PC-3 (cell line): ENCODE measurements around the gene FGFR2. TPM values are rescaled to one million over a fixed set of nuclear protein-coding genes. Genes with fewer than 3 reads are reported as not detected.

Experiments used
- ATAC-seq: fragments of 200-7000 bp; cut with Tn5 transposase; 2 replicates; pipeline ENCODE4 v1.9.1; 2020; ENCODE audit warnings: mild to moderate bottlenecking, moderate library complexity
- BruUV-seq: library from RNA; stranded (reverse); fragments of 400-500 nt; replicated peaks from 2 replicates; lab custom pipeline; 2021; lab: Mats Ljungman, UMichigan
- CTCF ChIA-PET: fragments of 300-600 bp; sonication (Branson Sonifier 250); formaldehyde crosslinking; loops from one replicate; lab custom pipeline; 2022; ENCODE audit warnings: antibody characterized with exemption; lab: Charles Lee
- POLR2A ChIA-PET: fragments of 300-600 bp; sonication (Branson Sonifier 250); formaldehyde crosslinking; loops from one replicate; lab custom pipeline; 2022; ENCODE audit warnings: antibody characterized with exemption; ENCODE audit not compliant: unreplicated experiment; lab: Charles Lee
- DNase-seq: peaks from one replicate; pipeline ENCODE4 v3.0.0-alpha.2; 2015
- H2AFZ ChIP-seq: fragments of 300-600 bp; sonication (generic); 2 replicates; pipeline ENCODE4 v1.6.0; 2016; ENCODE audit warnings: antibody characterized with exemption, low read length
- H3F3A ChIP-seq: fragments of 300-600 bp; sonication (generic); one replicate; pipeline ENCODE4 v1.6.0; 2017; ENCODE audit warnings: antibody characterized with exemption, low read length, control low read depth, mild to moderate bottlenecking; ENCODE audit not compliant: unreplicated experiment
- H3K27ac ChIP-seq: fragments of 300-600 bp; sonication (generic); 2 replicates; pipeline ENCODE4 v1.5.1; 2016; ENCODE audit warnings: mild to moderate bottlenecking, low read length
- H3K27me3 ChIP-seq: fragments of 300-600 bp; sonication (generic); 2 replicates; pipeline ENCODE4 v1.6.1; 2016; ENCODE audit warnings: low read length, mixed read lengths
- H3K36me3 ChIP-seq: fragments of 300-600 bp; sonication (generic); 2 replicates; pipeline ENCODE4 v1.6.1; 2016; ENCODE audit warnings: low read depth, mixed run types, low read length, mixed read lengths
- H3K4me1 ChIP-seq: fragments of 300-600 bp; sonication (generic); 2 replicates; pipeline ENCODE4 v1.5.1; 2016; ENCODE audit warnings: low read length; ENCODE audit not compliant: insufficient read depth
- H3K4me2 ChIP-seq: fragments of 300-600 bp; sonication (generic); 2 replicates; pipeline ENCODE4 v1.6.0; 2016; ENCODE audit warnings: low read length
- H3K4me3 ChIP-seq: fragments of 300-600 bp; sonication (generic); 2 replicates; pipeline ENCODE4 v1.5.1; 2016; ENCODE audit warnings: mild to moderate bottlenecking, low read length, mixed read lengths
- H3K79me2 ChIP-seq: fragments of 300-600 bp; sonication (generic); 2 replicates; pipeline ENCODE4 v1.6.1; 2017; ENCODE audit warnings: low read length, mixed read lengths
- H3K9ac ChIP-seq: fragments of 300-600 bp; sonication (generic); 2 replicates; pipeline ENCODE4 v1.6.0; 2016; ENCODE audit warnings: mild to moderate bottlenecking, low read length
- H3K9me2 ChIP-seq: fragments of 300-600 bp; sonication (generic); replicated peaks from 2 replicates; pipeline ENCODE4 v1.6.1; 2016; ENCODE audit warnings: mixed run types, low read length, mixed read lengths
- H3K9me3 ChIP-seq: fragments of 300-600 bp; sonication (generic); 2 replicates; pipeline ENCODE4 v1.6.1; 2016; ENCODE audit warnings: low read length, mixed read lengths
- H4K20me1 ChIP-seq: fragments of 300-600 bp; sonication (generic); 2 replicates; pipeline ENCODE4 v1.6.1; 2016; ENCODE audit warnings: low read length, mixed read lengths
- EZH2 ChIP-seq: fragments of 300-600 bp; sonication (generic); IDR thresholded peaks from one replicate; pipeline ENCODE4 v1.6.1; 2017; ENCODE audit warnings: antibody characterized with exemption, mild to moderate bottlenecking, low read length; ENCODE audit not compliant: unreplicated experiment
- EZH2phosphoT487 ChIP-seq: fragments of 300-600 bp; sonication (generic); IDR thresholded peaks from 2 replicates; pipeline ENCODE4 v1.6.1; 2018; ENCODE audit warnings: mild to moderate bottlenecking, antibody characterized with exemption, low read length, borderline replicate concordance
- intact Hi-C: fragments of 100-400 bp; cut with micrococcal nuclease; formaldehyde crosslinking; loops from 2 replicates; pipeline ENCODE4 v1.9.0; 2023
- total RNA-seq: library from RNA; depleted of rRNA; stranded (reverse); fragments of >200 nt; gene quantifications from 2 replicates; pipeline ENCODE4 v1.2.3, GENCODE V29; 2014
- TF ChIP-seq, protein P1 (sequence below): fragments of 300-600 bp; sonication (generic); conservative IDR thresholded peaks from 2 replicates; pipeline ENCODE4 v1.5.1; 2017; ENCODE audit warnings: antibody characterized with exemption, low read depth, mild to moderate bottlenecking, low read length

The FGFR2 gene
- total RNA-seq, 1 experiment from 2014 or later, result 0.36 TPM

- TF ChIP-seq, protein P1, sequence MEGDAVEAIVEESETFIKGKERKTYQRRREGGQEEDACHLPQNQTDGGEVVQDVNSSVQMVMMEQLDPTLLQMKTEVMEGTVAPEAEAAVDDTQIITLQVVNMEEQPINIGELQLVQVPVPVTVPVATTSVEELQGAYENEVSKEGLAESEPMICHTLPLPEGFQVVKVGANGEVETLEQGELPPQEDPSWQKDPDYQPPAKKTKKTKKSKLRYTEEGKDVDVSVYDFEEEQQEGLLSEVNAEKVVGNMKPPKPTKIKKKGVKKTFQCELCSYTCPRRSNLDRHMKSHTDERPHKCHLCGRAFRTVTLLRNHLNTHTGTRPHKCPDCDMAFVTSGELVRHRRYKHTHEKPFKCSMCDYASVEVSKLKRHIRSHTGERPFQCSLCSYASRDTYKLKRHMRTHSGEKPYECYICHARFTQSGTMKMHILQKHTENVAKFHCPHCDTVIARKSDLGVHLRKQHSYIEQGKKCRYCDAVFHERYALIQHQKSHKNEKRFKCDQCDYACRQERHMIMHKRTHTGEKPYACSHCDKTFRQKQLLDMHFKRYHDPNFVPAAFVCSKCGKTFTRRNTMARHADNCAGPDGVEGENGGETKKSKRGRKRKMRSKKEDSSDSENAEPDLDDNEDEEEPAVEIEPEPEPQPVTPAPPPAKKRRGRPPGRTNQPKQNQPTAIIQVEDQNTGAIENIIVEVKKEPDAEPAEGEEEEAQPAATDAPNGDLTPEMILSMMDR, result no peak
- TF ChIP-seq EZH2phosphoT487, result no peak
- no peak for TF ChIP-seq EZH2
- DNase-seq, result no peak
- Histone ChIP-seq H3K4me3 (no peak overlapping the region), H3K9me3 (no peaks in the 10 kb centered on the region), H3K4me1 (no peaks in the 10 kb centered on the region), H3K27ac (no peak overlapping the region), H3K79me2 (no peaks in the 10 kb centered on the region), H2AFZ (no peak overlapping the region), H3K9ac (no peak overlapping the region), H3F3A (no peaks in the 10 kb centered on the region), H3K36me3 (no peaks in the 10 kb centered on the region), H4K20me1 (no peaks in the 10 kb centered on the region), H3K27me3 (no peaks in the 10 kb centered on the region), H3K4me2 (no peak overlapping the region), H3K9me2 (no peaks in the 10 kb centered on the region)
- CTCF ChIA-PET, result no interaction called here
- intact Hi-C loops, result loop anchor here (10.0 kb wide), 1 partner anchor 119 kb away; no protein-coding TSS in a partner anchor
- ATAC-seq, result no peak
- POLR2A ChIA-PET, result no interaction called here
- BruUV-seq, result no TSS peak
Measured at GRCh38 chr10:121616291-121616690, 18.0 kb upstream of the FGFR2 start.

DNA sequence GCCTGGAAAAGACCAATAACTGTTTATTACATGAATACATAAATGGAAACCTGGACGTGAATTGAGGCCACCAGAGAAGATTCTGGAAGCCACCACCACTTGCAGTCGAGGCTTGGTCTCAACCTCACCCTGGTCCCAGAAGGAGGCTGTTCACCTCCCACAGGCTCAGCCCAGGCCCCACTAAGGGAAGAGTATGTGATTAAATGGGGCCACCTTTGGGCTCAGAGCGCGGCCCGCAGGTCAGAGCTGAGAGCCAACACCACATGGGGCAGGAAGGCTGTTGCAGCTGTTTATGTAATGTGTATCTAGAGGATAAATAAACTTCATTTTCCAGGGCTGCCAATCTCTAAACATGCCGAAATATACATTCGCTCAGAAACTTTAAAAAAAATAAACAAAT, 17.6 kb upstream of the FGFR2 start:
- intact Hi-C loops, result loop anchor here (10.0 kb wide), 1 partner anchor 119 kb away; no protein-coding TSS in a partner anchor
- Histone ChIP-seq H3K4me3 (no peak overlapping the region), H3K4me2 (no peak overlapping the region), H4K20me1 (no peaks in the 10 kb centered on the region), H2AFZ (no peak overlapping the region), H3K9ac (no peak overlapping the region), H3K9me2 (no peaks in the 10 kb centered on the region), H3K4me1 (no peaks in the 10 kb centered on the region), H3K27me3 (no peaks in the 10 kb centered on the region), H3F3A (no peaks in the 10 kb centered on the region), H3K79me2 (no peaks in the 10 kb centered on the region), H3K9me3 (no peaks in the 10 kb centered on the region), H3K36me3 (no peaks in the 10 kb centered on the region), H3K27ac (no peak overlapping the region)
- TF ChIP-seq, protein P1, result no peak
- TF ChIP-seq EZH2, result no peak
- no peak for TF ChIP-seq EZH2phosphoT487
- no TSS peak for BruUV-seq
- ChIA-PET CTCF (no interaction called here), POLR2A (no interaction called here)
- DNase-seq, result no peak
- no peak for ATAC-seq

DNA sequence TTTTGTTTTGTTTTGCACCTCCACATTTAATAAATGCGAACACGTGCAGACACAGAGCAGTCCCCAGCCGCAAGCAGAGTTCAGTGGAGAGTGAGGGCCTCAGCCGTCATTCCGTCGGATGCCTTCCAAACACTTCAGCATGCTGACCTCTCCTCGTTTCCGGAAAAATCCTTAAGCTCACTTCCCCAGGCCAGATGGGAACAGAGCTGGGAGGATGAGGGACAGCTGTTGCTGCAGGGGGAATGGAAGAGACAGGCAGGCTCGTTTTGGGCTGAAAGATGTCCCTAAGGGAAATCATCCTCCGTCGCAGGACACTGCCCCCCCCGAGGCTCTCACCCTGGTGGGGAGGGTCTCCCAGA, 17.2 kb upstream of the FGFR2 start:
- H3K79me2 ChIP-seq, result no peaks in the 10 kb centered on the region
- H2AFZ ChIP-seq, result no peak overlapping the region
- no peaks in the 10 kb centered on the region for H3K36me3 ChIP-seq
- H3K4me2 ChIP-seq, result no peak overlapping the region
- ATAC-seq (no peak), DNase-seq (no peak)
- no peak overlapping the region for H3K9ac ChIP-seq
- no peaks in the 10 kb centered on the region for H3K9me2 ChIP-seq
- BruUV-seq, result no TSS peak
- POLR2A ChIA-PET, result no interaction called here
- intact Hi-C loops, result loop anchor here (10.0 kb wide), 1 partner anchor 119 kb away; no protein-coding TSS in a partner anchor
- no peak for TF ChIP-seq EZH2phosphoT487
- TF ChIP-seq, protein P1, result no peak
- no peaks in the 10 kb centered on the region for H3K4me1 ChIP-seq
- H3K4me3 ChIP-seq, result no peak overlapping the region
- 0 out of 2 replicates have a peak, but pooled peaks cover 3% of the 10 kb centered on the region for H3K27me3 ChIP-seq
- H3K27ac ChIP-seq, result no peak overlapping the region
- CTCF ChIA-PET, result no interaction called here
- no peaks in the 10 kb centered on the region for H4K20me1 ChIP-seq
- no peaks in the 10 kb centered on the region for H3F3A ChIP-seq
- H3K9me3 ChIP-seq, result no peaks in the 10 kb centered on the region
